Cardiac muscle cell (in vitro differentiated cells and primary cell): ENCODE measurements around the gene PHLDB2. TPM values are rescaled to one million over a fixed set of nuclear protein-coding genes. Genes with fewer than 3 reads are reported as not detected.

Source experiments
- DNase-seq, 2 donors: peaks; one replicate each; pipeline versions ENCODE4 v3.0.0 to v3.0.0-alpha.2; 2010 to 2017; ENCODE audit warnings: low read depth in 1 of 2, low spot score in 1 of 2
- H3K27ac ChIP-seq: fragments of 200-600 bp; sonication (generic); 2 replicates; pipeline ENCODE4 v1.5.1; 2016
- H3K27me3 ChIP-seq: fragments of 200-600 bp; sonication (generic); 2 replicates; pipeline ENCODE4 v1.6.0; 2016; ENCODE audit warnings: control low read depth
- H3K36me3 ChIP-seq: fragments of 200-600 bp; sonication (generic); 2 replicates; pipeline ENCODE4 v1.5.1; 2016; ENCODE audit warnings: control low read depth
- H3K4me1 ChIP-seq: fragments of 200-600 bp; sonication (generic); 2 replicates; pipeline ENCODE4 v1.8.1; 2017; ENCODE audit warnings: low read depth, mild to moderate bottlenecking, mixed run types
- H3K4me3 ChIP-seq: fragments of 200-600 bp; sonication (generic); 2 replicates; pipeline ENCODE4 v1.5.1; 2016; ENCODE audit warnings: mild to moderate bottlenecking
- H3K9me3 ChIP-seq: fragments of 200-600 bp; sonication (generic); 2 replicates; pipeline ENCODE4 v1.5.1; 2017; ENCODE audit warnings: low read depth, mild to moderate bottlenecking, control low read depth
- polyA plus RNA-seq: library from polyadenylated mRNA; unstranded; fragments of >200 nt; fragmentation: Nextera tagmentation; extraction: Ambion mirVana; gene quantifications from 2 replicates; pipeline ENCODE4 v1.2.1, GENCODE V29; 2016
- total RNA-seq: library from RNA; depleted of rRNA; stranded (reverse); fragments of >200 nt; gene quantifications from 2 replicates; pipeline ENCODE4 v1.2.3, GENCODE V29; 2016
- TF ChIP-seq, protein P1 (sequence below): IDR thresholded peaks from 2 replicates; pipeline ENCODE4 v1.5.1; 2012; ENCODE audit warnings: low read depth, mild to moderate bottlenecking, low read length

The PHLDB2 gene
- total and polyA plus RNA-seq, 2 experiments from 2014 or later, result 11.3 to 27.2 TPM

DNA sequence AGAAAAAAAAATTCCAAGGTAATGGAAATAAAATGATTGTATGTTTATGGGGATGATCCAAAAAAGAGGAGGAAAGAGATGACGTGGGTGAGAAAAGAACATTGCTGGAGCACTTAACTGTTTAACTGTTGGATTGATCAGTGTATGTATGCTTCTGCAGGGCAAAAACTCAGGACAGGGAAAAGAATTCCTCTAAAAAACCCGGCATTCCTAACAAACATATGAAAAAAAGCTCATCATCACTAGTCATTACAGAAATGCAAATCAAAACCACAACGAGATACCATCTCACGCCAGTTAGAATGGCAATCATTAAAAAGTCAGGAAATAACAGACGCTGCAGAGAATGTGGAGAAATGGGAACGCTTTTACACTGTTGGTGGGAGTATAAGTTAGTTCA lies 1.6 kb upstream of the PHLDB2 start:
- no peaks in the 10 kb centered on the region for H3K36me3 ChIP-seq
- H3K4me1 ChIP-seq, result peaks cover 25% of the 10 kb centered on the region
- TF ChIP-seq, protein P1, sequence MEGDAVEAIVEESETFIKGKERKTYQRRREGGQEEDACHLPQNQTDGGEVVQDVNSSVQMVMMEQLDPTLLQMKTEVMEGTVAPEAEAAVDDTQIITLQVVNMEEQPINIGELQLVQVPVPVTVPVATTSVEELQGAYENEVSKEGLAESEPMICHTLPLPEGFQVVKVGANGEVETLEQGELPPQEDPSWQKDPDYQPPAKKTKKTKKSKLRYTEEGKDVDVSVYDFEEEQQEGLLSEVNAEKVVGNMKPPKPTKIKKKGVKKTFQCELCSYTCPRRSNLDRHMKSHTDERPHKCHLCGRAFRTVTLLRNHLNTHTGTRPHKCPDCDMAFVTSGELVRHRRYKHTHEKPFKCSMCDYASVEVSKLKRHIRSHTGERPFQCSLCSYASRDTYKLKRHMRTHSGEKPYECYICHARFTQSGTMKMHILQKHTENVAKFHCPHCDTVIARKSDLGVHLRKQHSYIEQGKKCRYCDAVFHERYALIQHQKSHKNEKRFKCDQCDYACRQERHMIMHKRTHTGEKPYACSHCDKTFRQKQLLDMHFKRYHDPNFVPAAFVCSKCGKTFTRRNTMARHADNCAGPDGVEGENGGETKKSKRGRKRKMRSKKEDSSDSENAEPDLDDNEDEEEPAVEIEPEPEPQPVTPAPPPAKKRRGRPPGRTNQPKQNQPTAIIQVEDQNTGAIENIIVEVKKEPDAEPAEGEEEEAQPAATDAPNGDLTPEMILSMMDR, result no peak
- H3K9me3 ChIP-seq, result no peaks in the 10 kb centered on the region
- no peak overlapping the region for H3K27ac ChIP-seq
- H3K4me3 ChIP-seq, result no peak overlapping the region
- DNase-seq, result no peak
- no peaks in the 10 kb centered on the region for H3K27me3 ChIP-seq

DNA sequence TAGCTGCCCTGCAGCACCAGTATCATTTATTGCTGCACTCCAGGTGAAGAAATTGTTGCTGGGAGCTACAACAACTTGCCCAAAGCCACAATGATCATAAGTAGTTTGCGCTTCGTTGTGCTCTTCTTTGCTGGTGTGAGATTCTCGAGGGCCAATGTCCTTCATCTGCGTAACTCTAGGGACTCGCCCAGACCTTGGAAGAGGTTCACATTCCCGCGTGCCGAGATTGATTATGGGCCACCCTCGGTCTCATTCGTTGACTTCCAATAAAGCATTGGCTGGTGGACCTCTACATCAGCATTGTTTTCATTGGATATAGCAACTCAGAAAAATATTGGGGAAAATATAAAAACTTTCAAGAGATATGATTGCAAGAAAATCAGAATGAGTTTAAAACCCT lies 423 bp upstream of the PHLDB2 start:
- Histone ChIP-seq H3K4me1 (peaks cover 25% of the 10 kb centered on the region), H3K4me3 (peak overlapping the region; percentile 64), H3K27me3 (no peaks in the 10 kb centered on the region), H3K27ac (no peak overlapping the region), H3K9me3 (no peaks in the 10 kb centered on the region), H3K36me3 (no peaks in the 10 kb centered on the region)
- no peak for DNase-seq
- TF ChIP-seq, protein P1, result no peak

DNA sequence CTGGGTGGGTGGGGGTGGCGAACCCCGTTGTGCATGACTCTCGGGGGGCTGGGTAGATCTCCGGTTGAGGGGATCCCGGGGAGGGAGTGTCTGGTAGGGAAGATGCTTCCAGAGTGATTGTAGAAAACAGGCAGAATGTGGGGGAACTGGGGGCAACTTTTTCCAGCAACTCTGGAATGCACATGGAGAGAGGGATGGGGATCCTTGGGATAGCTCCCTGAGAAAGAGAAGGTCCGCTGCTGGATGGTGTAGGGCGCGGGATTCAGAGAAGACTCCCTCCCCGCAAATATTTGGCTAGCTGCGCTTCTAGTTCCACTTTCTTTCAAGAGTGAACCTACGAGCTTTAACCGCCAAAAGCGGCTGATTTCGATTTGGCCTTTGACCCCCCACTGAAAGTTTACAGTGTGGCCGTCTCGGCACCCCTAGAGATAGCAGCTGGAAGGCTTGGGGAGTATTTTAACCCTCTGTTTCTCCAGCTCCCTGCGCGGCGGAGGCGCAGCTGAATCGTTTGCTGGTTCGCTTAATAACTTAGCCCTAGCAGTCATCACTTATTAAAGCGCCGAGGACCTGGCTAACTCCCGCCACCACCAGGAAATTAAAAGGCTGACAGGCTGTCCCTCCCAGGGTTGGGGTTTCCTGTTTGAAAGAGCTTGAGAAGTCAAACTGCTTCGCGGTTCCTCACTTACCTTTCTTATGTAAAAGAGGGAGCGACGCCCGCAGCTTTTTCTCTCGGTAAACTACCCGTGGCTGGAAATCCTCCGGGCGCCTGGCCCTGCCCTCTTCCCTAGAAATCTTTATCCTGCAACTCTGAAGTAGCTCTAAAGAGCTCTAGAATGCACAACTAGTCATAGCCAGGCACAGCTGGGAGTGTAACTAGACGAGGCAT lies 1.2 kb downstream of the PHLDB2 start:
- no peaks in the 10 kb centered on the region for H3K36me3 ChIP-seq
- H3K9me3 ChIP-seq, result no peaks in the 10 kb centered on the region
- TF ChIP-seq, protein P1, result peak; percentile 58
- DNase-seq, result peak; percentile 79 to 92
- H3K27me3 ChIP-seq, result no peaks in the 10 kb centered on the region
- peaks cover 38% of the 10 kb centered on the region for H3K4me1 ChIP-seq
- peak overlapping the region; percentile 64 for H3K4me3 ChIP-seq
- H3K27ac ChIP-seq, result peak overlapping the region; percentile 69

DNA sequence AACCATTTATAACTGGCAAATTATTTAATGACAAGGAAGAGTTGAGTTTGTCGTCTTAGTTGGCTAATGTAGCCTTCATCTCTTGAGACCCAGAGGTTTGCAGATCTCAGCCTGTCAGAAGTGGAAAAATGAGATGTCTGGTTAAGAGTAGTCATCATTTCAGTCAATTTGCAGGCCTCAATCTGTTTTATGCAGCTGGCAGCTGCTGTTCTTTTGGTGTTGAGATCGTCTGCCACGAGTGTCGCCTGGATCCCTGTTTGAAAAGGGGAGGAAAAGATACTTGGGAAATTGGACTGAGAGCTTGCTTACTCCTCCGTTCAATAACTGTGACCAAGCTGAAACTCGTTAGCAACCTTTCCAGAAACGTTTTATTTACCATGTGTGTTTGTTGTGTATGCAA lies 2.3 kb downstream of the PHLDB2 start:
- H3K36me3 ChIP-seq, result no peaks in the 10 kb centered on the region
- H3K4me3 ChIP-seq, result peak overlapping the region; percentile 64
- H3K27me3 ChIP-seq, result no peaks in the 10 kb centered on the region
- peaks cover 44% of the 10 kb centered on the region for H3K4me1 ChIP-seq
- TF ChIP-seq, protein P1, result no peak
- H3K27ac ChIP-seq, result peak overlapping the region; percentile 69
- DNase-seq, result no peak
- H3K9me3 ChIP-seq, result no peaks in the 10 kb centered on the region

DNA sequence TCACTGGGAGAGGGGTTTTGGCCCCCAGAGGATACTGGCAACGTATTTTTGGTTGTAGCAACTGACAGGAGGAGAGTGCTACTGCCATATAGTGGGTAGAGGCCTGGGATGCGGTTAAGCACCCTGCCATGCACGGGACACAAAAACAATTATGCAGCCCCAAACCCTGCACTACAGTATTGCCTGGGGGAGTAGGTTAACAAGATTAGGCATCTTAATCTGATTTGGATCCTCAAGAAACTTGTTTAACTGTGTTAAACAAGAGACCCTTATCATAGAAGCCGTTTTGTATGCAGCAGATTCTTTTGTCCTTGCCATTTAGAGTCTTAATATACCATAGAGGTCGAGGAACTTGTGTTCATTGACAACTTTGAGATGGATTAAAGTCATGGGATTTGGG lies 3.4 kb downstream of the PHLDB2 start:
- Histone ChIP-seq H3K27ac (no peak overlapping the region), H3K27me3 (no peaks in the 10 kb centered on the region), H3K4me1 (peaks cover 44% of the 10 kb centered on the region), H3K9me3 (no peaks in the 10 kb centered on the region), H3K36me3 (no peaks in the 10 kb centered on the region), H3K4me3 (no peak overlapping the region)
- no peak for DNase-seq
- TF ChIP-seq, protein P1, result no peak
